HG03521 (cell line): ENCODE measurements around the gene FARSA.
"Not testable (repeated sequence)": the region's sequence is repeated elsewhere in the genome, so short reads cannot be mapped to it uniquely, and the experiment has no call there.

Experiments used
- ATAC-seq: cut with Tn5 transposase; IDR thresholded peaks from one replicate; pipeline ENCODE4 v1.9.1; 2021; ENCODE audit warnings: mild to moderate bottlenecking, moderate library complexity; ENCODE audit not compliant: unreplicated experiment

Gene FARSA

GRCh38 chr19:12933287-12934072 lies at the start of gene FARSA:
Gene FARSA (minus strand): TSS chr19:12933711. CDS start chr19:12933696, 15 bp downstream.
- no peak for ATAC-seq

- no peak for ATAC-seq
These were observed 49.6 kb upstream of the FARSA start for GRCh38 chr19:12983091-12983490.

GRCh38 chr19:12982648-12983047 lies 49.1 kb upstream of the FARSA start:
- no peak for ATAC-seq

- no peak for ATAC-seq
These were observed 46.5 kb upstream of the FARSA start for GRCh38 chr19:12979974-12980373.

- not testable (repeated sequence) for ATAC-seq
These were observed 42.6 kb upstream of the FARSA start for GRCh38 chr19:12976109-12976508.

- ATAC-seq, result no peak
These were observed 41.8 kb upstream of the FARSA start for GRCh38 chr19:12975221-12975741.

GRCh38 chr19:12974301-12975220 lies 41.0 kb upstream of the FARSA start:
- no peak for ATAC-seq

- no peak for ATAC-seq
These were observed 39.7 kb upstream of the FARSA start for GRCh38 chr19:12973236-12973635.

GRCh38 chr19:12970070-12970820 lies 36.7 kb upstream of the FARSA start:
- no peak for ATAC-seq

GRCh38 chr19:12969292-12969988 lies 35.9 kb upstream of the FARSA start, which contains the start of gene DAND5:
Gene DAND5 (plus strand): TSS chr19:12969576. CDS start chr19:12969661, 85 bp downstream.
- no peak for ATAC-seq

GRCh38 chr19:12967907-12968306 lies 34.4 kb upstream of the FARSA start:
- ATAC-seq, result no peak

GRCh38 chr19:12965812-12966135 lies 32.3 kb upstream of the FARSA start:
- ATAC-seq, result no peak

GRCh38 chr19:12965017-12965811 lies 31.7 kb upstream of the FARSA start:
- no peak for ATAC-seq

GRCh38 chr19:12959481-12959880 lies 26.0 kb upstream of the FARSA start:
- no peak for ATAC-seq

- ATAC-seq, result not testable (repeated sequence)
These were observed 24.0 kb upstream of the FARSA start for GRCh38 chr19:12957389-12957952.

- ATAC-seq, result peak; percentile 72
These were observed 23.2 kb upstream of the FARSA start, which contains the start of gene GADD45GIP1 for GRCh38 chr19:12956446-12957388. Gene GADD45GIP1 (minus strand): TSS chr19:12957223. CDS start chr19:12957212, 11 bp downstream.

GRCh38 chr19:12955996-12956395 lies 22.5 kb upstream of the FARSA start:
- no peak for ATAC-seq

GRCh38 chr19:12955575-12955974 lies 22.1 kb upstream of the FARSA start:
- ATAC-seq, result not testable (repeated sequence)
